Mucosa of stomach (tissue), 1 donor: Measurements from ENCODE around the gene IFT88.

Source experiments
- H3K27me3 ChIP-seq: one replicate; pipeline ENCODE4 v1.7.0; 2013; ENCODE audit warnings: mild to moderate bottlenecking, low read length; ENCODE audit not compliant: control insufficient read depth, insufficient read depth
- H3K36me3 ChIP-seq: one replicate; pipeline ENCODE4 v1.7.0; 2013; ENCODE audit warnings: low read length; ENCODE audit not compliant: control insufficient read depth, insufficient read depth
- H3K4me1 ChIP-seq: one replicate; pipeline ENCODE4 v1.7.0; 2013; ENCODE audit warnings: mild to moderate bottlenecking, low read length; ENCODE audit not compliant: control insufficient read depth, insufficient read depth
- H3K4me3 ChIP-seq: one replicate; pipeline ENCODE4 v1.7.0; 2013; ENCODE audit warnings: low read length
- H3K9ac ChIP-seq: one replicate; pipeline ENCODE4 v1.7.0; 2013; ENCODE audit warnings: mild to moderate bottlenecking, low read length, moderate library complexity
- H3K9me3 ChIP-seq: one replicate; pipeline ENCODE4 v1.7.0; 2013; ENCODE audit warnings: mild to moderate bottlenecking, low read length, moderate library complexity; ENCODE audit not compliant: control insufficient read depth
- donor health status: Pancreatic carcinoma.

The IFT88 gene

GRCh38 chr13:20714161-20714560 is 147.2 kb downstream of the IFT88 start:
- H3K4me1 ChIP-seq: no peaks in the 10 kb centered on the region
- no peak overlapping the region for H3K4me3 ChIP-seq
- H3K27me3 ChIP-seq: no peaks in the 10 kb centered on the region
- H3K9me3 ChIP-seq: no peaks in the 10 kb centered on the region
- no peaks in the 10 kb centered on the region for H3K36me3 ChIP-seq
- H3K9ac ChIP-seq: no peak overlapping the region

DNA sequence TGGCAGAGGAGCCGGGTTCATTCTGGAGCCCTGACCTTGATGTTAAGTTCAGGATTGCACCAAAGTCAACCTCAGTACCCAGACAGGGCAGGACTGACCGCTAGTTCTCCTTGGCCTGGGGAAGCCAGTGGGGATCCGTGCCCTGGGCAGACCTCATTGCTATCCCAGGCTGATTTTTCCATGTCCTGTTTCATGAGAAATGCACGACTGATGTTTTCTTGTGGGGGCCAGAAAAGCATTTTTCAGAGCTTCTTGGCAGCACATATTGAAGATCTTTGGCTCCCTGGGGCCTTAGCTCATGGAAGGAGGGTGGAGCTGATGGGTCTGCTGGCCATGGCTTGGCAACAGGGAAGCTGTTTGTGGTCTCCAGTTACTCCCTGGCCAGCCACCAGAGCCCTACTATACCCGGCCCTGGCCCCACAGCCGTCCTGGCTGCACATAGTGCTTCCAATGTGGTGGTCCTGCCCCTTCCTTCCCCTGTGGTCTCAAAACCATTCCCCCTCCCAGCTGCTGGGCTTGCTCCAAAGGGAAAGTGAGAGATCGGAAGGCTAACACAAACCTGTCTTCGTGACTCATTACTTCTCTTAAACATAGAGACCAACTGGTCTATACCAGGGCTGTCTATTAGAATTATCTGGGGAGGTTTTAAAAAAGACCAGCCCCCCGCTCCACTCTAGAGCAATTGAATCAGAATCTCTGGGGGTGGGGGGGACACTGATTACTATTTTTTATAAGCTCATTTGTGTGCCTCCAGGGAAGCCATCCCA is 147.8 kb downstream of the IFT88 start:
- no peaks in the 10 kb centered on the region for H3K36me3 ChIP-seq
- H3K4me1 ChIP-seq: no peaks in the 10 kb centered on the region
- H3K27me3 ChIP-seq: peaks cover under 1% of the 10 kb centered on the region
- no peak overlapping the region for H3K4me3 ChIP-seq
- no peaks in the 10 kb centered on the region for H3K9me3 ChIP-seq
- no peak overlapping the region for H3K9ac ChIP-seq

GRCh38 chr13:20715330-20715712 is 148.4 kb downstream of the IFT88 start:
- Histone ChIP-seq H3K27me3 (peaks cover 6% of the 10 kb centered on the region), H3K36me3 (no peaks in the 10 kb centered on the region), H3K9me3 (no peaks in the 10 kb centered on the region), H3K9ac (no peak overlapping the region), H3K4me3 (no peak overlapping the region), H3K4me1 (no peaks in the 10 kb centered on the region)

GRCh38 chr13:20716951-20717350 is 150.0 kb downstream of the IFT88 start:
- Histone ChIP-seq H3K4me3 (no peak overlapping the region), H3K36me3 (no peaks in the 10 kb centered on the region), H3K9me3 (no peaks in the 10 kb centered on the region), H3K9ac (no peak overlapping the region), H3K27me3 (peaks cover 17% of the 10 kb centered on the region), H3K4me1 (peaks cover 8% of the 10 kb centered on the region)

DNA sequence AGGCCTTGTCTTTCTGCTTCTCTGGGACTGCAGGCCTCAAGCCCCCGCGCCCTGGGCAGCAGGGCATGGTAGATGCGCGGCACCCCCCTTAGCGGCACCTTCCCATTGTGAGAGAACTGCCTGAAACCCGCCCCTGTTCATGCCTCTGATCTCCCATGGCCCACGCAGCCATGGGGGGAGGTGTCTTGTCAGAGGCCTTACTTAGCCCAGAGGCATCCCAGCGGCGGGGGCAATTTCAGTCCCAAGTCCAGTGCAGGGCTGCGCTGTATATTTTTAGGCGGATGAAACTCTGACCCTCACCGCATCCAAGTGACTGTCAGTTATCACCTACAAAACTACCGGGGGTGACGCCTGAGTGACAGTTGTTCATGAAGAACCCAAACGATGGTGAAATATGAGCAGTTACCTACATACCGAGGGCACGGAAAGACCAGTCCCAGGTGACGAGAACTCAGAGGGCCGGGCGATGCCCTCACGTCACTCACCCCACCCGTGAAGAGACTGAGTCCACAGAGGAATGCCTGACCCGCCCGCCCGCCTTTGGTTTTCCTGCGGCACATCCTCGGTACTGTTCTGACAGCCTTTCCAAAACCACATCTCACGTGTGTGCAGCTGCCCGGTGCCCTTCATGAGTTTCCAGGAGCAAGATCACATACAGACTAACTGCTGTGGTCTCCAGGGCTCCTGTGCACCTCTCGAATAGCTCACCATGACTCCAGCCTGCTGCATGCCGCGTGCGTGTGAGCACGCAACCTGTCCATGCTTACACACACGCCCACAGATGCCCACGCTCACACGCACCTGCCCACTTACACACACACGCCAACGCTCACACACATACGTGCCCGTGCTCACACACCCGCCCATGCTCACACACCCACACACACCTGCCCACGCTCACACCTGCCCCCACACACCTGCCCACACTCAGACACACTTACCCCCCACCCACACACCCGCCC is 150.9 kb downstream of the IFT88 start:
- Histone ChIP-seq H3K27me3 (peaks cover 17% of the 10 kb centered on the region), H3K4me1 (peaks cover 8% of the 10 kb centered on the region), H3K9ac (no peak overlapping the region), H3K36me3 (no peaks in the 10 kb centered on the region), H3K9me3 (no peaks in the 10 kb centered on the region), H3K4me3 (no peak overlapping the region)

DNA sequence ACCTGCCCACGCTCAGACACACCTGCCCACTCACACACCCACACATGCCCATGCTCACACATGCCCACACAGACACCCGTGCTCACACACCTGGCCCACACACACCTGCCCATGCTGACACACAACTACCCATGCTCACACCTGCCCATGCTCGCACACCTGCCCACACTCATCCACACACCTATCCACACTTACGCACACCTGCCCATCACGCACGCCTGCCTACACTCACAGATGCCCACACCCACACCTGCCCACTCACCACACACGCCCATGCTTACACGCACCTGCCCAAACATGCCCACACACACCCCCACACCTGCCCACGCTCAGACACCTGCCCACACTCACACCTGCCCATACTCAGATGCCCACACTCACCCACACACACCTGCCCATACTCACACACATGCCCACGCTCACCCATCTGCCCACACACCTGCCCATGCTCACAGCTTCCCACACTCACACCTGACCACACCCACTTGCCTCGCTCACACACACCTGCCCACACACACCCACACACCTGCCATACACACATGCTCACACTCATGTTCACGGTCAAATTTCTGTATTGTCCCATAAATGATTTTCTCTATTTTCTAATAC is 152.1 kb downstream of the IFT88 start:
- Histone ChIP-seq H3K9ac (no peak overlapping the region), H3K36me3 (no peaks in the 10 kb centered on the region), H3K4me3 (no peak overlapping the region), H3K9me3 (no peaks in the 10 kb centered on the region), H3K27me3 (peaks cover 17% of the 10 kb centered on the region), H3K4me1 (peaks cover 8% of the 10 kb centered on the region)

DNA sequence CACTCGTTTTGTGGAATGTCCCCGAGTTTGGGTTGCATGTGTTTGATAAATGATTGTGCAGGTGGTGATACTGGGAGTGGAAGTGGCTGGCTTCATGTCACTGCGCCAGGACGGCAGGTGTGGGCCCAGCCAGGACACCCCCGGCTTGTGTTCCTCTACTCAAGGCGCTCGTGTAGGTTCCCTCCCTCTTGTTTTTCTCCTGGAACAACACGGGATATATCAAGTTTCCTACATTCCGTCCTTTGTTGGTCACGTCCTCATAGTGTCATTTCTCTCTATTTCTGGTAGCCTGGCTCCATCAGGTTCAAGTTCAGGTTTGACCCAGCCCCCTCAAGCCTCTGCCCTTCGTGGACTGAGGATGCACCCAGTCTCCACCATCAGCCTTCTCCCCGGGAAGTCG is 152.8 kb downstream of the IFT88 start:
- no peaks in the 10 kb centered on the region for H3K9me3 ChIP-seq
- H3K9ac ChIP-seq: no peak overlapping the region

GRCh38 chr13:20720499-20720898 is 153.5 kb downstream of the IFT88 start:
- Histone ChIP-seq H3K9ac (no peak overlapping the region), H3K9me3 (no peaks in the 10 kb centered on the region), H3K4me3 (no peak overlapping the region), H3K27me3 (peaks cover 17% of the 10 kb centered on the region), H3K36me3 (no peaks in the 10 kb centered on the region), H3K4me1 (peaks cover 8% of the 10 kb centered on the region)

More for the DNA sequence above, 152.8 kb downstream of the IFT88 start:
- peaks cover 8% of the 10 kb centered on the region for H3K4me1 ChIP-seq
- peaks cover 17% of the 10 kb centered on the region for H3K27me3 ChIP-seq
- no peaks in the 10 kb centered on the region for H3K36me3 ChIP-seq
- H3K4me3 ChIP-seq: no peak overlapping the region

DNA sequence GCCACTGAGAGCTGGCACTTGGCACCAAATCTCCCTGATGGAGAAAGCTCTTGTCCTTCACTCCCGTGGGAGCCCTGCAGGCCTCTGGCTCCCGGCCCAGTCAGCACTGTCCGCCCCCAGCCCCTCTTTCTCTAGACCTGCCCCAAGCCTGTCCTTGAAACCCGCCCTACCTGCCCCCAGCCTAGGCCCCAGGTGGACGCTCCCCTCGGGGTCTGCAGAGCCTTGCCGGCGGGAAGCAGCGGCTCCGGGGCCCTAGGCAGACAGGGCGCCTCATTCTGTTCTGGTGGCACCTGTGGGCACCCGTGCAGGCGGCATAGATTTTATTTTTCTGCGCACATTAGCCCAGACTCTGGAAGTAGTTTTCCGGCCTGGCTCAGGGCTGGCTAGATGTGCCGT is 154.1 kb downstream of the IFT88 start:
- Histone ChIP-seq H3K4me3 (no peak overlapping the region), H3K4me1 (peaks cover 8% of the 10 kb centered on the region), H3K9ac (no peak overlapping the region), H3K27me3 (peaks cover 17% of the 10 kb centered on the region), H3K9me3 (no peaks in the 10 kb centered on the region), H3K36me3 (no peaks in the 10 kb centered on the region)

DNA sequence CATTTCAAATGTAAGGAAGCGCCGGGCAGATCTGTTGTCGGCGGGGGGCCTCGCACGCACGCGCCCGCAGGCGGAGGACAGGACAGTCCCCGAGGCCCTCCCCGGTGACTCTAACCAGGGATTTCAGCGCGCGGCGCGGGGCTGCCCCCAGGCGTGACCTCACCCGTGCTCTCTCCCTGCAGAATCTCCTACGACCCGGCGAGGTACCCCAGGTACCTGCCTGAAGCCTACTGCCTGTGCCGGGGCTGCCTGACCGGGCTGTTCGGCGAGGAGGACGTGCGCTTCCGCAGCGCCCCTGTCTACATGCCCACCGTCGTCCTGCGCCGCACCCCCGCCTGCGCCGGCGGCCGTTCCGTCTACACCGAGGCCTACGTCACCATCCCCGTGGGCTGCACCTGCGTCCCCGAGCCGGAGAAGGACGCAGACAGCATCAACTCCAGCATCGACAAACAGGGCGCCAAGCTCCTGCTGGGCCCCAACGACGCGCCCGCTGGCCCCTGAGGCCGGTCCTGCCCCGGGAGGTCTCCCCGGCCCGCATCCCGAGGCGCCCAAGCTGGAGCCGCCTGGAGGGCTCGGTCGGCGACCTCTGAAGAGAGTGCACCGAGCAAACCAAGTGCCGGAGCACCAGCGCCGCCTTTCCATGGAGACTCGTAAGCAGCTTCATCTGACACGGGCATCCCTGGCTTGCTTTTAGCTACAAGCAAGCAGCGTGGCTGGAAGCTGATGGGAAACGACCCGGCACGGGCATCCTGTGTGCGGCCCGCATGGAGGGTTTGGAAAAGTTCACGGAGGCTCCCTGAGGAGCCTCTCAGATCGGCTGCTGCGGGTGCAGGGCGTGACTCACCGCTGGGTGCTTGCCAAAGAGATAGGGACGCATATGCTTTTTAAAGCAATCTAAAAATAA is 154.7 kb downstream of the IFT88 start:
- Histone ChIP-seq H3K9ac (no peak overlapping the region), H3K9me3 (no peaks in the 10 kb centered on the region), H3K4me3 (peak overlapping the region; percentile 31), H3K36me3 (no peaks in the 10 kb centered on the region), H3K4me1 (peaks cover 8% of the 10 kb centered on the region), H3K27me3 (peaks cover 17% of the 10 kb centered on the region)

DNA sequence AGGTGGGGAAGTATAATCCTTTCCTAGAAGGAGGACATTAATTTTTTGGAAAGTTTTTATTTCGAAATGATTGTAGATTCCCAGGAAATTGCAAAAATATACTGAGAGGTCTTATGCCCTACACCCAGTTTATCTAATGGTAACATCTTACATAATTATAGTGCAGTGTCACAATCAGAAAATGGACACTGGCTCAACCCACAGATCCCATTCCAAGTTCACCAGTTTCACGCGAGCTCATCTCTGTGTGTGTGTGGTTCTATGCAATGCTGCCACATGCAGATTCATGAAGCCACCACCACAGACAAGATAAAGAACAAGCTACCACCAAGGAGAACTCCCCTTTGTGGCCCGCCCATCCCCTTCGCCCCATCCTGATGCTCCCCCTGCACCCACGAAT is 160.9 kb downstream of the IFT88 start:
- no peaks in the 10 kb centered on the region for H3K4me1 ChIP-seq
- H3K27me3 ChIP-seq: no peaks in the 10 kb centered on the region
- no peak overlapping the region for H3K9ac ChIP-seq
- H3K9me3 ChIP-seq: no peaks in the 10 kb centered on the region
- no peaks in the 10 kb centered on the region for H3K36me3 ChIP-seq
- no peak overlapping the region for H3K4me3 ChIP-seq
